HepG2 (cell line): ENCODE data around the gene RBM34. TPM values are rescaled to one million over a fixed set of nuclear protein-coding genes. Genes with fewer than 3 reads are reported as not detected.

ENCODE experiments used
- AFF4 ChIP-seq: sonication (generic); formaldehyde crosslinking; IDR thresholded peaks from 2 replicates; pipeline ENCODE4 v1.4.0; 2020; ENCODE audit warnings: missing genetic modification reagents
- FLYWCH1 ChIP-seq: sonication (generic); formaldehyde crosslinking; IDR thresholded peaks from 2 replicates; pipeline ENCODE4 v1.8.1; 2023; ENCODE audit warnings: mild to moderate bottlenecking, missing genetic modification reagents
- GATAD1 ChIP-seq: IDR thresholded peaks from 2 replicates; pipeline ENCODE4 v1.6.1; 2016; ENCODE audit warnings: missing genetic modification reagents, missing compliant biosample characterization
- RAD51 ChIP-seq: fragments of 450-650 bp; IDR thresholded peaks from 2 replicates; pipeline ENCODE4 v1.6.1; 2016; ENCODE audit warnings: borderline replicate concordance
- SMAD3 ChIP-seq: sonication (generic); formaldehyde crosslinking; IDR thresholded peaks from 2 replicates; pipeline ENCODE4 v1.4.0; 2020; ENCODE audit warnings: missing genetic modification reagents
- ZFP82 ChIP-seq: sonication (generic); formaldehyde crosslinking; IDR thresholded peaks from 2 replicates; pipeline ENCODE4 v1.5.1; 2020; ENCODE audit warnings: mild to moderate bottlenecking, missing genetic modification reagents, borderline replicate concordance
- ZHX2 ChIP-seq, 2 experiments: sonication (generic) in 1 of 2; formaldehyde crosslinking in 1 of 2; IDR thresholded peaks; 2 replicates each; pipeline versions ENCODE4 v1.6.1 to v1.9.0; 2014 to 2022; ENCODE audit warnings: antibody characterized with exemption in 1 of 2, borderline replicate concordance in 1 of 2, inconsistent platforms in 1 of 2, low read depth in 1 of 2, missing genetic modification reagents in 1 of 2
- ZNF44 ChIP-seq: sonication (generic); formaldehyde crosslinking; IDR thresholded peaks from 2 replicates; pipeline ENCODE4 v1.5.1; 2020; ENCODE audit warnings: mild to moderate bottlenecking, missing genetic modification reagents
- ZNF512B ChIP-seq: sonication (generic); formaldehyde crosslinking; IDR thresholded peaks from 2 replicates; pipeline ENCODE4 v1.5.1; 2020; ENCODE audit warnings: missing genetic modification reagents, mild to moderate bottlenecking, borderline replicate concordance
- ZNF562 ChIP-seq: sonication (generic); formaldehyde crosslinking; IDR thresholded peaks from 2 replicates; pipeline ENCODE4 v1.8.0; 2022; ENCODE audit warnings: missing genetic modification reagents, borderline replicate concordance
- ZNF678 ChIP-seq: sonication (generic); formaldehyde crosslinking; IDR thresholded peaks from 2 replicates; pipeline ENCODE4 v1.4.0; 2020; ENCODE audit warnings: mild to moderate bottlenecking, missing genetic modification reagents
- ZNF878 ChIP-seq: sonication (generic); formaldehyde crosslinking; IDR thresholded peaks from 2 replicates; pipeline ENCODE4 v1.8.1; 2023; ENCODE audit warnings: mild to moderate bottlenecking, missing genetic modification reagents, moderate library complexity
- ZNF883 ChIP-seq: sonication (generic); formaldehyde crosslinking; IDR thresholded peaks from 2 replicates; pipeline ENCODE4 v1.5.1; 2020; ENCODE audit warnings: mild to moderate bottlenecking, missing genetic modification reagents; ENCODE audit errors: not compliant biosample characterization
- polyA plus RNA-seq, 8 experiments: library from polyadenylated mRNA; depleted of rRNA in 3 of 8; stranded (reverse) in 7 of 8; unstranded in 1 of 8; fragments of >200 nt; fragmentation: Illumina TruSeq in 4 of 8; extraction: Trizol in 4 of 8; gene quantifications; 2 replicates each; pipeline versions ENCODE4 v1.2.1 to v1.2.3, GENCODE V29; 2011 to 2016; ENCODE audit warnings: low read depth in 4 of 8, missing spikeins in 1 of 8, mixed read lengths in 1 of 8; ENCODE audit not compliant: insufficient read depth in 1 of 8
- total RNA-seq, 5 experiments: library from RNA; depleted of rRNA; stranded (reverse); fragments of >200 nt; fragmentation: Illumina TruSeq; extraction: Trizol; gene quantifications; 2 replicates each; pipeline ENCODE4 v1.2.3, GENCODE V29; 2016; ENCODE audit warnings: low read depth in 1 of 5

The RBM34 gene
- total and polyA plus RNA-seq, 2 of the 13 experiments (the other 11 are each of a cell fraction or from before 2014, with no cell fraction given): 34.7 to 73.0 TPM

- TF ChIP-seq ZNF512B (CRISPR knock-in tag) (0 out of 2 replicates have a peak, but pooled peaks have one; percentile 39), GATAD1 (CRISPR knock-in tag) (peak; percentile 89), SMAD3 (CRISPR knock-in tag) (no peak; the same call in 1 of the 2 replicates), ZNF878 (CRISPR knock-in tag) (peak; percentile 67; the same call in 1 of the 2 replicates), ZHX2 (IDR thresholded peaks at IDR 0.05; ENCODE audit: low read depth) (peak; percentile 80), ZHX2 (CRISPR knock-in tag; IDR thresholded peaks at IDR 0.05; ENCODE audit: borderline replicate concordance) (peak; percentile 81), ZNF562 (CRISPR knock-in tag) (no peak), ZNF44 (0 out of 2 replicates have a peak, but pooled peaks have one; percentile 80), ZNF883 (CRISPR knock-in tag) (peak; percentile 94), AFF4 (peak; percentile 39), RAD51 (peak; percentile 75; the same call in 1 of the 2 replicates), FLYWCH1 (CRISPR knock-in tag) (no peak), ZFP82 (peak; percentile 86; the same call in 1 of the 2 replicates), ZNF678 (CRISPR knock-in tag) (no peak)
Measured at GRCh38 chr1:235128456-235129328, 32.4 kb downstream of the RBM34 start, which contains the start of gene TOMM20 (continued).
